HFFc6 (cell line): Measurements from ENCODE around the gene POLR2B. TPM values are rescaled to one million over a fixed set of nuclear protein-coding genes. Genes with fewer than 3 reads are reported as not detected.
"Not testable (repeated sequence)": the region's sequence is repeated elsewhere in the genome, so short reads cannot be mapped to it uniquely, and the experiment has no call there.

ENCODE experiments used
- DNase-seq: peaks from one replicate; pipeline ENCODE4 v3.0.0-alpha.2; 2018
- H3K27ac Mint-ChIP-seq: 2 replicates; pipeline ENCODE4 v1.8.0; 2020; ENCODE audit warnings: mild to moderate bottlenecking, mixed read lengths
- H3K27me3 Mint-ChIP-seq: 2 replicates; pipeline ENCODE4 v1.8.0; 2021; ENCODE audit warnings: mild to moderate bottlenecking, moderate library complexity, mixed read lengths; ENCODE audit not compliant: insufficient read depth
- H3K36me3 Mint-ChIP-seq: 2 replicates; pipeline ENCODE4 v1.8.0; 2021; ENCODE audit warnings: low read depth, mixed read lengths
- H3K4me1 Mint-ChIP-seq: 2 replicates; pipeline ENCODE4 v1.8.0; 2020; ENCODE audit warnings: low read depth, mixed read lengths
- H3K4me3 Mint-ChIP-seq: 2 replicates; pipeline ENCODE4 v1.8.0; 2020; ENCODE audit warnings: mild to moderate bottlenecking, moderate library complexity, mixed read lengths
- H3K9me3 Mint-ChIP-seq: 2 replicates; pipeline ENCODE4 v1.8.0; 2020; ENCODE audit warnings: mild to moderate bottlenecking, mixed read lengths
- total RNA-seq, 6 experiments: library from RNA; stranded (reverse); fragmentation: NEBNext Ultra II Directional; extraction: Animal tissue kit (Norgen Biotek cat#: 25700); gene quantifications; 2 replicates in 1 of 6; 3 replicates in 5 of 6; pipeline ENCODE4 v1.2.3, GENCODE V29; 2021
- TF ChIP-seq, protein P1 (sequence below): fragments of 200-600 bp; sonication (generic); IDR thresholded peaks from 2 replicates; pipeline ENCODE4 v1.5.0; 2021; ENCODE audit warnings: antibody characterized with exemption, mild to moderate bottlenecking

The POLR2B gene
- total RNA-seq, 6 experiments from 2014 or later, result 83.5 to 90.9 (median 87.8) TPM

DNA sequence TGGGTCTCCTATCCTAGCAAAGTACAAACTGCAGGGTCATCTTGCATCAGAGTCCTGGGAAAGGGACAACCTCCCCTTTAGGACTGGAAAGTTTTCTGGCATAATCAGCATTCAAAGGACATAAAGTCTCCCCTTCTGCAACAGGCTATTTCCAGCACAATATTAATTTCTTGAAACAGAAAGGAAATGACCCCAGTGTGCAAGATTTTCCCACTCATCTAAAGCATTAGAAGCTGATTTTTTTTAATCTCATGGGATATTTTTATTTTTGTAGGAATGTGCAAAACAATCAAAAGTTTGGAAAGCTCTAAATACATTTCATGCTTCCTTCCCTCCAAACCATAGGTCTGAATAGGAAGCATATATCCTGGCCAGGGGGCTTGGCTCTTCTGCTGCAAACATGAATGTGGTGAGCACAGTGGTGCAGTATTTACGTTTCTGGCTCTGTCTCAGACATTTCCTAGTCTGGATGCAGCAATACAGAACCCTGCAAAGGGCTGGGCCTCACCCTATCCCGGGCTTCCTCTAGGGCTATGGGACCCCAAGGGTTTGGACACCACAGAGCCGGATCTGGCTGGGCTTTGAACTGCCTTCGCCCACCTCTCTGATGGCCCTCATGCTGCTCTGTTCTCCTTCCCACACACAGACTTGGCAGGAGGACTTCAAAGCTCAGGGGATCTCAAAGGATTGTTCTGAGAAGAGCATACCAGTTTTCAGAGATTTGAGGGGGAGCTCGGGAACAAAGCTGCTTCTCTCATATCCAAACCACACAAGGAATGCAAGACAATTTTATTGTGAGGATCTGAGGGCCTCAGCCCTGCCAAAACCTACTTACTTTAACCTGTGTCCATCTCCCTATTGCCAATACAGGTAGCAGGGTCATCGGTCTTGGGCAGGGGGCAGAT lies 64.9 kb downstream of the POLR2B start:
- peak overlapping the region; percentile 29 for H3K4me3 Mint-ChIP-seq

DNA sequence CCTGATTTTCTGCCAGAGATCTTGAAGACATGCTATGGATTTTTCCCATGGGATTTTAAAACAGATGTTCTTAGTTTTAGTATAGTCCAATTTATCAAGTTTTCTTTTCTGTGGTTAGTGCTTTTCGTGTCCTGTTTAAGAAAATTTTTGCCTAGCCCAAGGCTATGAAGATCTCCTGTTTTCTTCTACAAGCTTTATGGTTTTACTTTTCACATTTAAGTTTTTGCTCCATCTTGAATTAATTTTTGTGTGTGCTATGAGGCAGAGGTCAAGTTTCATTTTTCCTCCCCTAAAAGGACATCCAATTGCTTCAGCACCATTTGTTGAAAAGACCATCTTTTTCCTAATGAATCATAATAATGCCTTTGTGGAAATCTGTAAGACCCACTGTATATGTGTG lies 65.6 kb downstream of the POLR2B start:
- DNase-seq, result peak; percentile 73
- Mint-ChIP-seq H3K4me3 (peak overlapping the region; percentile 29), H3K27ac (peak overlapping the region; percentile 76), H3K36me3 (peaks cover 39% of the 10 kb centered on the region), H3K27me3 (no peaks in the 10 kb centered on the region; the same call in none of the 2 replicates), H3K4me1 (peaks cover 85% of the 10 kb centered on the region), H3K9me3 (no peaks in the 10 kb centered on the region)
- TF ChIP-seq, protein P1, sequence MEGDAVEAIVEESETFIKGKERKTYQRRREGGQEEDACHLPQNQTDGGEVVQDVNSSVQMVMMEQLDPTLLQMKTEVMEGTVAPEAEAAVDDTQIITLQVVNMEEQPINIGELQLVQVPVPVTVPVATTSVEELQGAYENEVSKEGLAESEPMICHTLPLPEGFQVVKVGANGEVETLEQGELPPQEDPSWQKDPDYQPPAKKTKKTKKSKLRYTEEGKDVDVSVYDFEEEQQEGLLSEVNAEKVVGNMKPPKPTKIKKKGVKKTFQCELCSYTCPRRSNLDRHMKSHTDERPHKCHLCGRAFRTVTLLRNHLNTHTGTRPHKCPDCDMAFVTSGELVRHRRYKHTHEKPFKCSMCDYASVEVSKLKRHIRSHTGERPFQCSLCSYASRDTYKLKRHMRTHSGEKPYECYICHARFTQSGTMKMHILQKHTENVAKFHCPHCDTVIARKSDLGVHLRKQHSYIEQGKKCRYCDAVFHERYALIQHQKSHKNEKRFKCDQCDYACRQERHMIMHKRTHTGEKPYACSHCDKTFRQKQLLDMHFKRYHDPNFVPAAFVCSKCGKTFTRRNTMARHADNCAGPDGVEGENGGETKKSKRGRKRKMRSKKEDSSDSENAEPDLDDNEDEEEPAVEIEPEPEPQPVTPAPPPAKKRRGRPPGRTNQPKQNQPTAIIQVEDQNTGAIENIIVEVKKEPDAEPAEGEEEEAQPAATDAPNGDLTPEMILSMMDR, result no peak

More for the DNA sequence above, 64.9 kb downstream of the POLR2B start:
- H3K27me3 Mint-ChIP-seq, result no peaks in the 10 kb centered on the region; the same call in none of the 2 replicates
- peaks cover 83% of the 10 kb centered on the region for H3K4me1 Mint-ChIP-seq
- TF ChIP-seq, protein P1, result no peak
- peak overlapping the region; percentile 76 for H3K27ac Mint-ChIP-seq
- DNase-seq, result peak; percentile 56
- H3K9me3 Mint-ChIP-seq, result no peaks in the 10 kb centered on the region
- H3K36me3 Mint-ChIP-seq, result peaks cover 38% of the 10 kb centered on the region

DNA sequence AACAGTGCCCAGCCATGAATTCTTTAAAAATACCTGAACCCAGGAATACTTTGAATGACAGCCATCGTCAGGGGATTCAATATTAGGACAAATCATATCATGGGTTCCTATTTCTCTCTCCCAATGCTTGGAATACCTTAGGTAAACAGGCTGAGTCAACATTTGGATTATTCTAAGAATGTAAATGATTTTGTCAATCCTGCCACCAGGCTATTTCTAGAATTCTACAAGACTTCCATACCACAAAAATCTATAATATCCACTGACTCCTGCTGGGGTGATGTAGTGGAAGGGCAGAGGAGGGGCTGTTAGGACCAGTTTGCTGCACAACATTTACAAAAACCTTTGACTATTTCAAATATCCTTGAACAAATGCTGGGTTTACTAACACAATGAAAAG lies 66.3 kb downstream of the POLR2B start:
- Mint-ChIP-seq H3K36me3 (peaks cover 38% of the 10 kb centered on the region), H3K9me3 (no peaks in the 10 kb centered on the region), H3K4me3 (peak overlapping the region; percentile 29), H3K27me3 (no peaks in the 10 kb centered on the region; the same call in 1 of the 2 replicates), H3K27ac (peak overlapping the region; percentile 76), H3K4me1 (peaks cover 85% of the 10 kb centered on the region)
- TF ChIP-seq, protein P1, result 0 out of 2 replicates have a peak, but pooled peaks have one; percentile 18
- peak; percentile 65 for DNase-seq

DNA sequence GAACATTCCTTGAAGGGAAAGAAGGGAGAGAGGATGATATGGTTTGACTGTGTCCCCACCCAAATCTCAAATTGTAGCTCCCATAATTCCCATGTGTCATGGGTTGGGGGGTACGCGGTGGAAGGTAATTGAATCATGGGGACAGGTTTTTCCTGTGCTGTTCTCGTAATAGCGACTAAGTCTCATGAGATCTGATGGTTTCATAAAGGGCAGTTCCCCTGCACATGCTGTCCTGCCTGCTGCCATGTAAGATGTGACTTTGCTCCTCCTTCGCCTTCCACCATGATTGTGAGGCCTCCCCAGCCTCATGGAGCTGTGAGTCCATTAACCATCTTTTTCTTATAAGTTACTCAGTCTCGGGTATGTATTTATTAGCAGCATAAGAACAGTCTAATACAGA lies 68.3 kb downstream of the POLR2B start:
- not testable (repeated sequence) for H3K27me3 Mint-ChIP-seq, H3K9me3 Mint-ChIP-seq, H3K4me3 Mint-ChIP-seq, DNase-seq
- H3K36me3 Mint-ChIP-seq, result peaks cover 39% of the 10 kb centered on the region
- peaks cover 86% of the 10 kb centered on the region for H3K4me1 Mint-ChIP-seq
- H3K27ac Mint-ChIP-seq, result peak overlapping the region; percentile 69

DNA sequence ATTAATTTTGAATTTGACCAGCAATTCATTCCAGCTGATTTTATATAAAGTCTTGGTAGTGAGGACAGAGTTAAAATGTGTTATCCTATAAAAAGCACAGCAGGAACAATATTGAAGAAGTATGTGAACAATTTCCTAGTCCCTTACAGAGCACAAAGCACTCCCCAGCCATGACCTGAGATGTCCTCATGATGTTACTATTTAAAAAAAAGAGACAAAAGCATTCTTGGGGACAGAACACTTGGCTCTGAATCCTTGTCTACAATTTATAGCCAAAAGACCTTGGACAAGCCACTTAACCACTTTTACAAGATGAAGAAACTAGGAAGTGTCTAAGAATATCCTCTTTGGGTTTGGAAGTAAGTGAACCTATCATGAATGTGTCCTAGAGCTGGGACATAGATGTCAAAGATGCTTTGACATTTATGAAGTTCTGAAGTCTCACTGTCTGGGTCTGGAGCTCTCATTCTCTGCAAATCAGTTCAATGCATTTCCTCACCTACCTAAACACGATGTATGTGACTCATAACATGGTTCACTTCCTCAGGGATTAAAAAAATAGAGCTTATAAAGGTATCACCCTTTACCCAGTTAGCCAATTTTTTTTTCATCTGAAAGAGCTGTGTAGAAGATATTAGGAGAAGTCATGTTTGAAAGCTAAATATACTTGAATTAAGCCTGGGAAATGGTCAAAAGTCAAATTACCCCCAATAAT lies 70.1 kb downstream of the POLR2B start:
- no peaks in the 10 kb centered on the region for H3K9me3 Mint-ChIP-seq
- peaks cover 48% of the 10 kb centered on the region for H3K36me3 Mint-ChIP-seq
- peak overlapping the region; percentile 12; the same call in 1 of the 2 replicates for H3K4me3 Mint-ChIP-seq
- peak overlapping the region; percentile 70 for H3K27ac Mint-ChIP-seq
- peaks cover 3% of the 10 kb centered on the region; the same call in 1 of the 2 replicates for H3K27me3 Mint-ChIP-seq
- DNase-seq, result peak; percentile 12
- TF ChIP-seq, protein P1, result no peak
- H3K4me1 Mint-ChIP-seq, result peaks cover 81% of the 10 kb centered on the region
